Measurements from ENCODE around the gene SYNGR3.
"Not testable (repeated sequence)": the region's sequence is repeated elsewhere in the genome, so short reads cannot be mapped to it uniquely, and the experiment has no call there.

Gene SYNGR3

DNA sequence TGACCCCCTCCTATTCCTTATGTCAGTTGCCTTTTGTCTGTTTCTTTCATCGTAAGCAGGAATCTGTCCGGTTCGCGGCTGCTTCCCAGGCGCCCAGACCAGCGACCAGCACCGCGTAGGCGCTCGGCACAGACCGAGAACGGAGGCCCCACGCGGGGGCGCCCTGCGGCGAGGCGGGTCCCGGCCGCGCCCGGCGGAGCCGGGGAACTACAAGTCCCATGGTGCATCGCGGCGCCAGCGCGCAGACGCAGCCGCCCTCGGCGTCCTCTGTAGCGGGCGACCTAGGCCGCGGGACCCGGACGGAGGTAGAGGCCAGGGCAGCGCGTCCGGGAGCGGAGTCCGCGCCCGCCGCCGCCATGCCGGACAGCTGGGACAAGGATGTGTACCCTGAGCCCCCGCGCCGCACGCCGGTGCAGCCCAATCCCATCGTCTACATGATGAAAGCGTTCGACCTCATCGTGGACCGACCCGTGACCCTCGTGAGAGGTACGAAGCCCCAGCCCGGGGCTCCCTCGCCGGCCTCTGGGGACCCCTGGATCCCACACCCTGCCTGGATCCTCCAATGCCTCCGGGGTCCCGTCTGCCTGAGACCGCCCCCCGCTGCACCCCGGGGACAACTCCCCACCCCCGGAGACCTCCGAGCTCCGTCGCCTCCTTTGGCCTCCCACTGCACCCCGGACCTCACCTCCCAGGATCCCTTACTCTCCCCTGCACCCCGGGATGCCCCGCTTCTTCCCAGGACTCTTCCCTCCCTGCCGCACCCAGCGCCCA, 30.3 kb upstream of the SYNGR3 start, which contains the start of gene NDUFB10:
NDUFB10 (plus strand) TSS at position 270 of the 771 bp plus-strand sequence; CDS start at position 357, 87 bp downstream.
- DNase-seq (ENCODE audit: low spot score) = peak; percentile 91

GRCh38 chr16:1960665-1961630, 28.8 kb upstream of the SYNGR3 start:
- no peak for DNase-seq (ENCODE audit: low spot score)

GRCh38 chr16:1961651-1962067, 28.1 kb upstream of the SYNGR3 start:
- DNase-seq (ENCODE audit: low spot score) = no peak

GRCh38 chr16:1962161-1963153, 27.3 kb upstream of the SYNGR3 start:
- not testable (repeated sequence) for DNase-seq (ENCODE audit: low spot score)

- DNase-seq (ENCODE audit: low spot score) = peak; percentile 41
These were observed 25.8 kb upstream of the SYNGR3 start for GRCh38 chr16:1963806-1964505.

- DNase-seq (ENCODE audit: low spot score) = peak; percentile 100
These were observed 25.0 kb upstream of the SYNGR3 start, which contains the start of gene RPS2 for GRCh38 chr16:1964506-1965395. TSS of gene RPS2 (minus strand) at chr16:1964826. CDS start at chr16:1964625, 201 bp downstream.

- DNase-seq (ENCODE audit: low spot score) = no peak
These were observed 24.3 kb upstream of the SYNGR3 start for GRCh38 chr16:1965396-1966001.

DNA sequence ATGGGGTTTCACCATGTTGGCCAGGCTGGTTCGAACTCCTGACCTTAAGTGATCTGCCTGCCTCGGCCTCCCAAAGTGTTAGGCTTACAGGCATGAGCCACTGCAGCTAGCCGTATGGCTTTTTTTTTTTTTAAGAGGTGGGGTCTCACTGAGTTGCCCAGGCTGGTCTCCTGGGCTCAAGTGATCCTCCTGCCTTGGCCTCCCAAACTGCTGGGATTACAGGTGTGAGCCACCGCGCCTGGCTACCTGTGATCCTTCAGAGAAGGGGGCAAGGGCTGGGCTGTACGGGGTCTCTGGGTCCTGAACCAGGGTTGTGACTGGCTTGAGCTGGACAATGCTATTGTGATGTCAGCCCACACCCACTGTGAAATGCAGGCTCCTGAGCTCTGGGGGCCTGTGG, 23.3 kb upstream of the SYNGR3 start, which contains the start of gene RNF151:
RNF151 (plus strand) TSS at position 397 of the 400 bp plus-strand sequence. CDS start 26 bp downstream, outside the sequence.
- DNase-seq (ENCODE audit: low spot score) = no peak

DNA sequence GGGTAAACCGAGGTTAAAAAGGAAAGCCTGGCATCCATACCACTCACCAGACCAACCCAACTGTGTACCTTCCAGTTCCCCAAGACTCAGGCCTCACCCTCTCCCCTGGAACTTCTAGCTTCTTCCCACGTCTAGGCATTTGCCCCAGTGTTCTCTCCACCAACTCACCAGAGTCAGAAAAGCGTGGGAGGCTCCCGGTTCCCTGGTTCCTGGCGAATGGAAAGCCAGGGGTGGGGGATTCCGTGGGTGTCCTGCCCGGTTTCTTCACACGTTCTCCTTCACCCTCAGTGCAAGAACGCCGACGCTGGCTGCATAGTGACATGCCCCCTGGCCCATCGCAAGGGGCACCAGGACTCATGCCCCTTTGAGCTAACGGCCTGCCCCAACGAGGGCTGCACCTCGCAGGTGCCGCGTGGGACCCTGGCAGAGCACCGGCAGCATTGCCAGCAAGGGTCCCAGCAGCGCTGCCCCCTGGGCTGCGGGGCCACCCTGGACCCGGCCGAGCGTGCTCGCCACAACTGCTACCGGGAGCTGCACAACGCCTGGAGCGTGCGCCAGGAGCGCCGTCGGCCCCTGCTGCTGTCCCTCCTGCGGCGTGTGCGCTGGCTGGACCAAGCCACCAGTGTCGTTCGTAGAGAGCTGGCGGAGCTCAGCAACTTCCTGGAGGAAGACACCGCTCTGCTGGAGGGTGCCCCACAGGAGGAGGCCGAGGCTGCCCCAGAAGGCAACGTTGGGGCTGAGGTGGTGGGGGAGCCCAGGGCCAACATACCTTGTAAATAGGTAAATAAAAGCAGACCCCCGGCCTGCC, 21.4 kb upstream of the SYNGR3 start:
- DNase-seq (ENCODE audit: low spot score) = no peak

DNA sequence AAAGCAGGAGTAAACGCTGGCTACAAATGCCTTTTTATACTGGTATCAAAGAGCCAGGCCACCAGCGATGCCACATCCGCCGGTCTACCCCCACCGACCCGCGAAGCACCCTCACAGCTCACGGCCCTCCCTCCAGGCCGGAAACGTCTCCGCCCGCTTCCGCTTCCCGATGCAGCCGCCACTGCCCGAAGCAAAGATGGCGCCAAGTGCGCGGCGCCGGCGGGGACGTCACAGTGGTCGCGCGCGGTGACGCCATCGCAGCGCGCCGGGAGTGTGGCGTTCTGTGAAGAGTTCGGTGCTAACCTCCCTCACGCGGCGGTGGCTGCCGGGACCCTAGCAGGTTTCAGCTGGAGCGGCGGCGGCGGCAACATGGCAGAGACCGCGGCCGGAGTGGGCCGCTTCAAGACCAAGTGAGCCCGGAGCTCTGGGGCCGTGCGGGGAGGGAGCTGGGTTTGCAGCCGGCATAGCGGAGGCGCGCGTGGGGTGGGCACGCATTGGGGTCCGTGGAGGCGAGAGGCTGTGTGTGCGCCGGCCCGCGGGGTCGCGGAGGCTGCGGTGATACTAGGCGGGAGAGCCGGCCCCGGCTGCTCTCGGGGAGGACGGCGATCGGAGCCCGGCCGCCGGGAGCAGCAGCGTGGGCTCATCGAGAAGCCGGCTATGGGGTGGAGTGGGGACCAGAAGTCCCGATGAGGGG, 17.8 kb upstream of the SYNGR3 start, which contains the start of gene TBL3:
TBL3 (plus strand) TSS at position 258 of the 694 bp plus-strand sequence; CDS start at position 370, 112 bp downstream.
- peak; percentile 96 for DNase-seq (ENCODE audit: low spot score)

DNA sequence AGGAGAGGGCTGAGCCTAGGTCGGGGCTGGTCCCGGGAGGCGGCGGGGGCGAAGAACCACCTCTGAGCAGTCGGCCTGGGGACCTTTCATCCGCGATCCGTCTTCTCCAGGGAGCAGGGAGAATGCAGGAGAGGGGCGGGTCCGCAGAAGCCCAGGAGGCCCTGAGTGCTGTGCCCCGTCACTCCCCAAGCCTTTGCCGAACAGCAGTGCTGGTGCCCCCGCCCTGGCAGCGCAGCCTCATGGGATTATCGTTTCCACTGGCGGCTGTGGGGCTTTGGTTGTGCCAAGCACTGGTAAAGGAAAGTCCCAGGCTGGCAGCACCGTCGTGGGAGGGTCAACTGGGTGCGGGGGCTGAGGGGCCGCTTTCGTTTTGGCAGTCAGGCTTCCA, 17.3 kb upstream of the SYNGR3 start:
- no peak for DNase-seq (ENCODE audit: low spot score)

- no peak for DNase-seq (ENCODE audit: low spot score)
These were observed 16.2 kb upstream of the SYNGR3 start for GRCh38 chr16:1973461-1974156.

DNA sequence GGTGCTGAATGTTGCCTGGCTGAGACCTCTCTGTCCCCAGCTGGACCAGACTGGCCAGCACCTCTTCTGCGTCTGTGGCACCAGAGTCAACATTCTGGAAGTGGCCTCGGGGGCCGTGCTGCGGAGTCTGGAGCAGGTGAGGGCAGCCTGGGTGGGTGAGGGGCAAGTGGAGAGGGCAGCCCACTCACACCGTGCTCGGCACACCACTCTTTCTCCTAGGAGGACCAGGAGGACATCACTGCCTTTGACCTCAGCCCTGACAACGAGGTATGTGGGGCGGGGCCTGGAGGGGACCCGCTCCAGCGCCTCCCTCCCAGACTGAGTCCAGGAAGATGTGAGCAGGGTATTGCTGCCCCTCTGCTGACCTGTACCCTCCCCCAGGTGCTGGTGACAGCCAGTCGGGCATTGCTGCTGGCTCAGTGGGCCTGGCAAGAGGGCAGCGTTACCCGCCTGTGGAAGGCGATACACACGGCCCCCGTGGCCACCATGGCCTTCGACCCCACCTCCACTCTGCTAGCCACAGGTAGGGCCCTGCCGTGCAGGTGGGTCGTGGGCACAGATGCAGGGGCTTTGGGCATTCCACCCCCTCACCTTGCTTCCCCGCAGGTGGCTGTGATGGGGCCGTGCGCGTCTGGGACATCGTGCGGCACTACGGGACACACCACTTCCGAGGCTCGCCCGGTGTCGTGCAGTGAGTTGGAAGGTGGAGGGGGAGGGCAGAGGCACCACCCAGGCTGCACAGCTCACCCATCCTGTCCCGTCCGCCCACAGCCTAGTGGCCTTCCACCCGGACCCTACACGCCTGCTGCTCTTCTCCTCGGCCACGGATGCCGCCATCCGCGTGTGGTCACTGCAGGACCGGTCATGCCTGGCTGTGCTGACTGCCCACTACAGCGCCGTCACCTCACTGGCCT, 15.4 kb upstream of the SYNGR3 start:
- no peak for DNase-seq (ENCODE audit: low spot score)

DNA sequence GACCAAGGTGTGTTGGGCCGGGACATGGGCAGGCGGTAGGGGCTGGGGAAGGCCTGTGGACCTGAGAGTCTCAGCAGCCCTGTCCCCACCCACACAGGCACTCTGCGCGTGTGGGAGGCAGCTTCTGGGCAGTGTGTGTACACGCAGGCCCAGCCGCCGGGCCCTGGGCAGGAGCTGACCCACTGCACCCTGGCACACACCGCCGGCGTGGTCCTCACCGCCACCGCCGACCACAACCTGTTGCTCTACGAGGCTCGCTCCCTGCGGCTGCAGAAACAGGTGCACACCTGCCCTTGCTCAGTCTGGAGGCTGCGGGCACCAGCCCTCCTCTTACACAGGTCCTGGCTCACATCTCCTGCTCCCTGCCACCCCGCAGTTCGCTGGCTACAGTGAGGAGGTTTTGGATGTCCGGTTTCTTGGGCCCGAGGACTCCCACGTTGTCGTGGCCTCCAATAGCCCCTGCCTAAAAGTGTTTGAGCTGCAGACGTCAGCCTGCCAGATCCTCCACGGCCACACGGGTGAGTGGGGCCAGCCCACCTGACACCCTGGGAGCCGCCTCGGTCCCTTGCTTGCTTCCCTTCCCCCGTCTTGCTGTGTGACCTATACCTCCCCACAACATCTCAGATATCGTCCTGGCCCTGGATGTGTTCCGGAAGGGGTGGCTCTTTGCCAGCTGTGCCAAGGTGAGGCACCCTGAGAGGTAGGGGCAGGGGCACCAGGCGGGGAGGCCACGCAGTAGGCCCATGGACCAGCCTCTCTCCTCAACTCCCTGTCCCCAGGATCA, 14.1 kb upstream of the SYNGR3 start:
- DNase-seq (ENCODE audit: low spot score) = no peak

- no peak for DNase-seq (ENCODE audit: low spot score)
These were observed 13.6 kb upstream of the SYNGR3 start for GRCh38 chr16:1976216-1976520.

Measured in CD4-positive, alpha-beta T cell treated with Interleukin-2 at 100 ng/mL for 4 hours (primary cell).